H9 (cell line): ENCODE results near the gene CALY. TPM values are rescaled to one million over a fixed set of nuclear protein-coding genes. Genes with fewer than 3 reads are reported as not detected.

Source experiments
- DNase-seq: peaks from one replicate; pipeline ENCODE4 v3.0.0-alpha.2; 2017
- H2AFZ ChIP-seq: one replicate; pipeline ENCODE4 v1.6.1; 2013; ENCODE audit warnings: mild to moderate bottlenecking, low read length, control low read depth, moderate library complexity
- H2AK5ac ChIP-seq: 2 replicates; pipeline ENCODE4 v1.6.1; 2013; ENCODE audit warnings: low read length, control low read depth, mixed read lengths; ENCODE audit not compliant: insufficient read length
- H2BK120ac ChIP-seq: one replicate; pipeline ENCODE4 v1.6.1; 2013; ENCODE audit warnings: low read depth, mild to moderate bottlenecking, low read length, control low read depth, inconsistent platforms; ENCODE audit not compliant: poor library complexity, severe bottlenecking
- H2BK12ac ChIP-seq: 2 replicates; pipeline ENCODE4 v1.6.1; 2013; ENCODE audit warnings: low read length, control low read depth, mixed read lengths, low read depth; ENCODE audit not compliant: insufficient read length
- H2BK15ac ChIP-seq: 2 replicates; pipeline ENCODE4 v1.6.1; 2013; ENCODE audit warnings: low read depth, low read length, control low read depth
- H2BK20ac ChIP-seq: one replicate; pipeline ENCODE4 v1.6.1; 2013; ENCODE audit warnings: low read depth, mild to moderate bottlenecking, low read length, control low read depth, inconsistent platforms; ENCODE audit not compliant: poor library complexity, severe bottlenecking
- H2BK5ac ChIP-seq: 2 replicates; pipeline ENCODE4 v1.6.1; 2013; ENCODE audit warnings: low read length, control low read depth, mixed read lengths; ENCODE audit not compliant: insufficient read length
- H3K14ac ChIP-seq: 2 replicates; pipeline ENCODE4 v1.6.1; 2013; ENCODE audit warnings: low read length, control low read depth; ENCODE audit not compliant: insufficient read depth
- H3K18ac ChIP-seq: 2 replicates; pipeline ENCODE4 v1.6.1; 2013; ENCODE audit warnings: low read depth, mild to moderate bottlenecking, mixed read lengths, low read length, control low read depth; ENCODE audit not compliant: insufficient read length
- H3K23ac ChIP-seq: 2 replicates; pipeline ENCODE4 v1.6.1; 2013; ENCODE audit warnings: low read length, control low read depth, mixed read lengths, low read depth; ENCODE audit not compliant: insufficient read length
- H3K23me2 ChIP-seq: 2 replicates; pipeline ENCODE4 v1.6.1; 2013; ENCODE audit warnings: low read depth, mild to moderate bottlenecking, mixed read lengths, low read length, control low read depth; ENCODE audit not compliant: insufficient read length, poor library complexity, severe bottlenecking
- H3K27ac ChIP-seq: 2 replicates; pipeline ENCODE4 v1.5.1; 2013; ENCODE audit warnings: low read length, control low read depth, mixed read lengths, low read depth; ENCODE audit not compliant: insufficient read length
- H3K27me3 ChIP-seq: 2 replicates; pipeline ENCODE4 v1.6.1; 2013; ENCODE audit warnings: low read length, control low read depth, inconsistent platforms; ENCODE audit not compliant: insufficient read depth
- H3K4ac ChIP-seq: 2 replicates; pipeline ENCODE4 v1.6.1; 2013; ENCODE audit warnings: low read depth, mild to moderate bottlenecking, control low read depth, inconsistent platforms, low read length, moderate library complexity
- H3K4me1 ChIP-seq: 2 replicates; pipeline ENCODE4 v1.6.1; 2013; ENCODE audit warnings: low read length, control low read depth, inconsistent platforms; ENCODE audit not compliant: insufficient read depth
- H3K4me2 ChIP-seq: 2 replicates; pipeline ENCODE4 v1.6.1; 2013; ENCODE audit warnings: low read length, control low read depth, mixed read lengths; ENCODE audit not compliant: insufficient read length, insufficient read depth
- H3K56ac ChIP-seq: 2 replicates; pipeline ENCODE4 v1.6.1; 2013; ENCODE audit warnings: low read depth, mild to moderate bottlenecking, mixed read lengths, low read length, control low read depth; ENCODE audit not compliant: insufficient read length
- H3K79me1 ChIP-seq: 2 replicates; pipeline ENCODE4 v1.6.1; 2013; ENCODE audit warnings: low read depth, mild to moderate bottlenecking, moderate library complexity, low read length, control low read depth, inconsistent platforms; ENCODE audit not compliant: insufficient read depth, poor library complexity, severe bottlenecking
- H3K79me2 ChIP-seq: 2 replicates; pipeline ENCODE4 v1.6.1; 2013; ENCODE audit warnings: low read length, control low read depth, inconsistent platforms; ENCODE audit not compliant: insufficient read depth
- H3K9ac ChIP-seq: 2 replicates; pipeline ENCODE4 v1.6.1; 2013; ENCODE audit warnings: low read length, control low read depth, mixed read lengths; ENCODE audit not compliant: insufficient read length; ENCODE audit errors: extremely low read depth
- H3K9me3 ChIP-seq: one replicate; pipeline ENCODE4 v1.6.1; 2013; ENCODE audit warnings: low read depth, low read length, inconsistent platforms; ENCODE audit not compliant: control insufficient read depth
- H3T11ph ChIP-seq: one replicate; pipeline ENCODE4 v1.6.1; 2013; ENCODE audit warnings: mild to moderate bottlenecking, low read length, control low read depth, inconsistent platforms
- H4K20me1 ChIP-seq: one replicate; pipeline ENCODE4 v1.6.1; 2013; ENCODE audit not compliant: control insufficient read depth, insufficient read length, insufficient read depth
- H4K5ac ChIP-seq: 2 replicates; pipeline ENCODE4 v1.6.1; 2013; ENCODE audit warnings: low read depth, mild to moderate bottlenecking, mixed read lengths, low read length, control low read depth; ENCODE audit not compliant: insufficient read length
- H4K8ac ChIP-seq: replicated peaks from 2 replicates; pipeline ENCODE4 v1.6.1; 2013; ENCODE audit warnings: low read length, control low read depth, mixed read lengths, low read depth; ENCODE audit not compliant: insufficient read length
- H4K91ac ChIP-seq: 2 replicates; pipeline ENCODE4 v1.6.1; 2013; ENCODE audit warnings: low read depth, mild to moderate bottlenecking, moderate library complexity, mixed read lengths, low read length, control low read depth; ENCODE audit not compliant: insufficient read length
- H3K27ac Mint-ChIP-seq, 3 experiments: 2 replicates in 2 of 3; 3 replicates in 1 of 3; pipeline ENCODE4 v1.8.0; 2020 to 2021; ENCODE audit warnings: mixed read lengths in 3 of 3, mild to moderate bottlenecking in 1 of 3, moderate library complexity in 1 of 3
- H3K27me3 Mint-ChIP-seq: 2 replicates; pipeline ENCODE4 v1.8.0; 2021; ENCODE audit warnings: low read depth, mild to moderate bottlenecking, moderate library complexity, mixed read lengths
- H3K36me3 Mint-ChIP-seq, 3 experiments: 2 replicates in 2 of 3; 3 replicates in 1 of 3; pipeline ENCODE4 v1.8.0; 2020 to 2021; ENCODE audit warnings: low read depth in 3 of 3, mixed read lengths in 3 of 3; ENCODE audit not compliant: insufficient read depth in 1 of 3
- H3K4me1 Mint-ChIP-seq, 2 experiments: 2 replicates each; pipeline ENCODE4 v1.8.0; 2020; ENCODE audit warnings: mixed read lengths in 2 of 2
- H3K4me3 Mint-ChIP-seq, 2 experiments: 2 replicates in 1 of 2; 3 replicates in 1 of 2; pipeline ENCODE4 v1.8.0; 2020 to 2021; ENCODE audit warnings: mild to moderate bottlenecking in 2 of 2, mixed read lengths in 2 of 2, moderate library complexity in 1 of 2
- H3K9me3 Mint-ChIP-seq, 2 experiments: 2 replicates in 1 of 2; 3 replicates in 1 of 2; pipeline ENCODE4 v1.8.0; 2020; ENCODE audit warnings: mild to moderate bottlenecking in 2 of 2, mixed read lengths in 2 of 2, moderate library complexity in 1 of 2
- WGBS: extraction: QIAGEN DNeasy Blood & Tissue Kit; methylation state at CpG from one replicate; pipeline ENCODE4 v1.1.7; 2013; ENCODE audit warnings: missing lambda C conversion rate, low lambda C conversion rate, mixed read lengths; ENCODE audit not compliant: insufficient read length; ENCODE audit errors: extremely low coverage; 5-methylcytosine and 5-hydroxymethylcytosine counted together
- total RNA-seq: library from RNA; stranded (reverse); gene quantifications from 2 replicates; pipeline ENCODE4 v1.2.1, GENCODE V29; 2021
- TF ChIP-seq, protein P1 (sequence below): fragments of 200-600 bp; sonication (generic); conservative IDR thresholded peaks from 3 replicates; pipeline ENCODE4 v1.8.0; 2021; ENCODE audit warnings: antibody characterized with exemption, mild to moderate bottlenecking

Gene CALY
- total RNA-seq, 1 experiment from 2014 or later = 2.9 TPM

DNA sequence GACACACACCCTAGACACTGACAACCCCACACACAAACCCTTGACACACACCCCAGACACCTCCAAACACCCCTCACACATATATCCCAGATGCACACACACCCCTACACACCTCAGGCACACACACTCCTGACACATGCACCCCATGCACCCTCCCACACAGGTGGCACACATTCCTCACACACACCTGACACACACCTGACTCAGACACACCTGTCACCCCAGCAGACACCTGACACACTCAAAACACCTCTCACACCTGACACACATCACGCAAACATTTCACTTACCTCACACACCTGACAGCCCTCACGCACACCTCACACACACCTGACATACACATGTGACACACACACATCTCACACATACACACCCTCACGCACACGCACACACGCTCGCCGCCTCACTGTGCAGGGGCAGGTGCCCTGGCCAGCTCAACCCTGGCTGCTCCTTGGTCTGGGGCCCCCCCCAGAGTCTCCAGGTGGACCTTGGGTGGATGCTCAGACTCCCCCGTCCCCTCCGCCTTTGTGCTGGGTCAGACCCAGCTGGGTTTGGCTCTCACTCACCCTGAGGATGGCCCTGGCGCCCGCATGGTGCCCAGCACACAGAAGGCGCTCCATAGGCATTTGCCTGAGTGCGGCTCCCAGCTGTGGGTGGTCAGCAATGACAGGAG lies 3.1 kb upstream of the CALY start:
- Histone ChIP-seq H2AFZ (no peak overlapping the region), H3K23me2 (peaks cover 7% of the 10 kb centered on the region), H2BK20ac (no peak overlapping the region), H3K79me1 (no peaks in the 10 kb centered on the region), H3K4me2 (no peak overlapping the region), H3K4me1 (peaks cover 2% of the 10 kb centered on the region; the same call in 1 of the 2 replicates), H3K23ac (no peak overlapping the region), H2BK15ac (no peak overlapping the region), H4K91ac (no peak overlapping the region), H3K18ac (no peak overlapping the region), H3T11ph (no peak overlapping the region), H4K5ac (no peak overlapping the region), H3K56ac (no peak overlapping the region), H4K20me1 (no peaks in the 10 kb centered on the region), H3K14ac (no peak overlapping the region), H2BK12ac (no peak overlapping the region), H3K79me2 (no peaks in the 10 kb centered on the region), H3K27me3 (peaks cover 26% of the 10 kb centered on the region), H2BK120ac (no peak overlapping the region), H4K8ac (no peak overlapping the region), H3K9ac (no peak overlapping the region), H2BK5ac (no peak overlapping the region), H3K4ac (no peak overlapping the region), H3K9me3 (no peaks in the 10 kb centered on the region), H2AK5ac (no peak overlapping the region), H3K27ac (no peak overlapping the region)
- H3K36me3 Mint-ChIP-seq = no peaks in the 10 kb centered on the region; a peak in 1 of 7 replicates
- no peak for DNase-seq
- WGBS = 100% methylated on average over 1 of the region's 13 CpGs
- no peaks in the 10 kb centered on the region; a peak in 1 of 5 replicates for H3K9me3 Mint-ChIP-seq
- TF ChIP-seq, protein P1, sequence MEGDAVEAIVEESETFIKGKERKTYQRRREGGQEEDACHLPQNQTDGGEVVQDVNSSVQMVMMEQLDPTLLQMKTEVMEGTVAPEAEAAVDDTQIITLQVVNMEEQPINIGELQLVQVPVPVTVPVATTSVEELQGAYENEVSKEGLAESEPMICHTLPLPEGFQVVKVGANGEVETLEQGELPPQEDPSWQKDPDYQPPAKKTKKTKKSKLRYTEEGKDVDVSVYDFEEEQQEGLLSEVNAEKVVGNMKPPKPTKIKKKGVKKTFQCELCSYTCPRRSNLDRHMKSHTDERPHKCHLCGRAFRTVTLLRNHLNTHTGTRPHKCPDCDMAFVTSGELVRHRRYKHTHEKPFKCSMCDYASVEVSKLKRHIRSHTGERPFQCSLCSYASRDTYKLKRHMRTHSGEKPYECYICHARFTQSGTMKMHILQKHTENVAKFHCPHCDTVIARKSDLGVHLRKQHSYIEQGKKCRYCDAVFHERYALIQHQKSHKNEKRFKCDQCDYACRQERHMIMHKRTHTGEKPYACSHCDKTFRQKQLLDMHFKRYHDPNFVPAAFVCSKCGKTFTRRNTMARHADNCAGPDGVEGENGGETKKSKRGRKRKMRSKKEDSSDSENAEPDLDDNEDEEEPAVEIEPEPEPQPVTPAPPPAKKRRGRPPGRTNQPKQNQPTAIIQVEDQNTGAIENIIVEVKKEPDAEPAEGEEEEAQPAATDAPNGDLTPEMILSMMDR = no peak
- H3K27me3 Mint-ChIP-seq = peaks cover 23% of the 10 kb centered on the region
- H3K4me3 Mint-ChIP-seq = no peak overlapping the region
- peaks cover 7 to 8% of the 10 kb centered on the region in 2 experiments for H3K4me1 Mint-ChIP-seq
- no peak overlapping the region for H3K27ac Mint-ChIP-seq
